Sigmoid colon (tissue), 7 donors: ENCODE data around the gene U2AF2. TPM values are rescaled to one million over a fixed set of nuclear protein-coding genes. Genes with fewer than 3 reads are reported as not detected.

Source experiments
- DNase-seq: peaks from one replicate; pipeline ENCODE4 v3.0.0-alpha.2; 2019
- H3K27ac ChIP-seq, 4 donors: fragments of 200-600 bp; sonication (generic); one replicate each; pipeline ENCODE4 v1.5.1; 2016 to 2019; ENCODE audit warnings: mild to moderate bottlenecking in 1 of 4
- H3K27me3 ChIP-seq, 3 donors: fragments of 200-600 bp; sonication (generic); one replicate each; pipeline ENCODE4 v1.5.1; 2019; ENCODE audit warnings: mild to moderate bottlenecking in 1 of 3
- H3K36me3 ChIP-seq, 4 donors: fragments of 200-600 bp; sonication (generic); one replicate each; pipeline ENCODE4 v1.5.1; 2016 to 2019
- H3K4me1 ChIP-seq, 4 donors: fragments of 200-600 bp; sonication (generic); one replicate each; pipeline ENCODE4 v1.5.1; 2017 to 2019
- H3K4me3 ChIP-seq, 4 donors: fragments of 200-600 bp; sonication (generic); one replicate each; pipeline ENCODE4 v1.5.1; 2017 to 2019; ENCODE audit warnings: mild to moderate bottlenecking in 2 of 4, moderate library complexity in 1 of 4
- H3K9me3 ChIP-seq, 4 donors: fragments of 200-600 bp in 3 of 4; sonication (generic) in 3 of 4; one replicate each; pipeline versions ENCODE4 v1.5.1 to v1.6.1; 2013 to 2019
- EP300 ChIP-seq, 4 donors: sonication (generic); formaldehyde crosslinking; IDR thresholded peaks; one replicate each; pipeline ENCODE4 v1.6.1; 2017; ENCODE audit warnings: antibody characterized with exemption in 4 of 4
- POLR2A ChIP-seq, 2 donors: fragments of 450-650 bp; IDR thresholded peaks; one replicate each; pipeline ENCODE4 v1.6.1; 2016; ENCODE audit warnings: antibody characterized with exemption in 2 of 2, mild to moderate bottlenecking in 2 of 2, moderate library complexity in 2 of 2
- POLR2AphosphoS5 ChIP-seq, 4 donors: sonication (generic); formaldehyde crosslinking; IDR thresholded peaks; one replicate each; pipeline ENCODE4 v1.6.1; 2017; ENCODE audit warnings: antibody characterized with exemption in 4 of 4
- WGBS, 2 donors: extraction: QIAGEN DNeasy Blood & Tissue Kit; methylation state at CpG; one replicate each; pipeline ENCODE4 v1.1.7; 2013; 5-methylcytosine and 5-hydroxymethylcytosine counted together
- intact Hi-C: fragments of 100-400 bp; cut with DNase I; formaldehyde crosslinking; loops from one replicate; pipeline ENCODE4 v1.15.1; 2023
- polyA plus RNA-seq, 3 donors: library from polyadenylated mRNA; stranded (reverse); fragments of 200-250 nt; gene quantifications; one replicate each; pipeline ENCODE4 v1.2.3, GENCODE V29; 2013
- total RNA-seq, 4 donors: library from RNA; depleted of rRNA; stranded (reverse); fragments of >200 nt; gene quantifications; one replicate each; pipeline ENCODE4 v1.1.0, GENCODE V29; 2016
- TF ChIP-seq, protein P1 (sequence below), 4 experiments: fragments of 450-650 bp in 3 of 4; fragments of 200-600 bp in 1 of 4; IDR thresholded peaks; one replicate each; pipeline ENCODE4 v1.5.1; 2016 to 2019; ENCODE audit warnings: antibody characterized with exemption in 4 of 4, mild to moderate bottlenecking in 3 of 4, moderate library complexity in 2 of 4
- donor health status: healthy with polysubstance abuse.
- donor health status: Bipolar disorder and iron deficiency.
- donor health status: healthy.

The U2AF2 gene
- total and polyA plus RNA-seq, 7 donors: 52.1 to 162 (median 79.7) TPM

- Histone ChIP-seq H3K36me3 (peaks cover 0 to 19% (median 2%) of the 10 kb centered on the region in 4 donors), H3K9me3 (no peaks in the 10 kb centered on the region), H3K4me1 (peaks cover 0 to 83% (median 77%) of the 10 kb centered on the region in 4 donors), H3K27me3 (no peaks in the 10 kb centered on the region), H3K27ac (peak within 1 kb of the TSS; percentile 84 to 98 (median 97)), H3K4me3 (peak within 1 kb of the TSS; percentile 78 to 99 (median 85))
- WGBS, 2 donors: 1% methylated on average over 89 of the region's 89 CpGs
- peak; percentile 83 for DNase-seq
- TF ChIP-seq EP300 (IDR thresholded peaks at IDR 0.05) (no peak), POLR2A (IDR thresholded peaks at IDR 0.05) (no peak), POLR2AphosphoS5 (IDR thresholded peaks at IDR 0.05) (peak in 2 of 4 donors; percentile 39 to 44)
- intact Hi-C loops: no loop called here
Measured at GRCh38 chr19:55640577-55641425, 14.0 kb upstream of the U2AF2 start, which contains the start of gene ZNF580. TSS of gene ZNF580 (plus strand) at chr19:55641002. CDS start at chr19:55642509, 1,507 bp downstream.

DNA sequence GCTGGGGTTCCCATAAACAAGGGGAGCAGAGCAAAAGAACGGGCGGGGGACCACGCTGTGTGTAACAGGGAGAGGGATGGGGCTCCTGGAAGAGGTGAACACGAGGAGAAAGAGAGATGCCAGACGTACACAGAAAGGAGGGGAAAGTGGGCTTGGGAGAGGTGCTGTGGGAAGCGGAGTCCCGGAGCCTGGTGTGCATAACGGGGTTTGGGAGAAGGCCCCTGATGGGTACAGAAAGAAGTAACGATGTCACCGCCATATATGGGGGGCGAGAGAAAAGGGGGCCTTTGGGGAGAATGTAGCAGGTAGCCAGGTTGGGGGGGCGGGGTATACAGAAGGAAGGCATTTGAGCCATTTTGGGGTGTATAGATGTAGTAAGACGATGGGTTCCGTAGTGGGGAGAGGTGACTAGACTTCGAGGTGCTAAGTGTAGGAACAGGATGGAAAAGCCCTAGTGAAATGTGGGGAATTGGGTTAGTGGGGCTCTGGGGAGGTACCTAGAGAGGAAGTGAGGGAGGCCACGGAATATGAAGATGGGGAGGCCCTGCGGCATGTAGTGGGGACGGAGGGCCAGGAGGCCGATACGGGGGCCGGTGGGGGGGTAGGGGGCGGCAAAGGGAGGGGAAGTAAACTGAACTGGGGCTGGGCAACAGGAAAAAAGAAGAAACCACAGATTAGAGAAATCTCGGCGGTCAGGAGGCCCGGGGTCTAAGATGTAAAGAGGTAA, 13.2 kb upstream of the U2AF2 start:
- H3K4me1 ChIP-seq: peaks cover 0 to 75% (median 70%) of the 10 kb centered on the region in 4 donors
- H3K36me3 ChIP-seq: peaks cover 0 to 23% (median 2%) of the 10 kb centered on the region in 4 donors
- H3K9me3 ChIP-seq: no peaks in the 10 kb centered on the region
- DNase-seq: peak; percentile 75
- 1 to 2% methylated on average over 25 of the region's 25 CpGs for WGBS, 2 donors
- intact Hi-C loops: no loop called here
- no peaks in the 10 kb centered on the region for H3K27me3 ChIP-seq
- H3K4me3 ChIP-seq: peak overlapping the region; percentile 78 to 99 (median 85)
- peak in 2 of 4 donors; percentile 17 to 27 for TF ChIP-seq POLR2AphosphoS5 (IDR thresholded peaks at IDR 0.05)
- TF ChIP-seq, protein P1, sequence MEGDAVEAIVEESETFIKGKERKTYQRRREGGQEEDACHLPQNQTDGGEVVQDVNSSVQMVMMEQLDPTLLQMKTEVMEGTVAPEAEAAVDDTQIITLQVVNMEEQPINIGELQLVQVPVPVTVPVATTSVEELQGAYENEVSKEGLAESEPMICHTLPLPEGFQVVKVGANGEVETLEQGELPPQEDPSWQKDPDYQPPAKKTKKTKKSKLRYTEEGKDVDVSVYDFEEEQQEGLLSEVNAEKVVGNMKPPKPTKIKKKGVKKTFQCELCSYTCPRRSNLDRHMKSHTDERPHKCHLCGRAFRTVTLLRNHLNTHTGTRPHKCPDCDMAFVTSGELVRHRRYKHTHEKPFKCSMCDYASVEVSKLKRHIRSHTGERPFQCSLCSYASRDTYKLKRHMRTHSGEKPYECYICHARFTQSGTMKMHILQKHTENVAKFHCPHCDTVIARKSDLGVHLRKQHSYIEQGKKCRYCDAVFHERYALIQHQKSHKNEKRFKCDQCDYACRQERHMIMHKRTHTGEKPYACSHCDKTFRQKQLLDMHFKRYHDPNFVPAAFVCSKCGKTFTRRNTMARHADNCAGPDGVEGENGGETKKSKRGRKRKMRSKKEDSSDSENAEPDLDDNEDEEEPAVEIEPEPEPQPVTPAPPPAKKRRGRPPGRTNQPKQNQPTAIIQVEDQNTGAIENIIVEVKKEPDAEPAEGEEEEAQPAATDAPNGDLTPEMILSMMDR (IDR thresholded peaks at IDR 0.05): no peak
- H3K27ac ChIP-seq: peak overlapping the region; percentile 84 to 98 (median 97)

DNA sequence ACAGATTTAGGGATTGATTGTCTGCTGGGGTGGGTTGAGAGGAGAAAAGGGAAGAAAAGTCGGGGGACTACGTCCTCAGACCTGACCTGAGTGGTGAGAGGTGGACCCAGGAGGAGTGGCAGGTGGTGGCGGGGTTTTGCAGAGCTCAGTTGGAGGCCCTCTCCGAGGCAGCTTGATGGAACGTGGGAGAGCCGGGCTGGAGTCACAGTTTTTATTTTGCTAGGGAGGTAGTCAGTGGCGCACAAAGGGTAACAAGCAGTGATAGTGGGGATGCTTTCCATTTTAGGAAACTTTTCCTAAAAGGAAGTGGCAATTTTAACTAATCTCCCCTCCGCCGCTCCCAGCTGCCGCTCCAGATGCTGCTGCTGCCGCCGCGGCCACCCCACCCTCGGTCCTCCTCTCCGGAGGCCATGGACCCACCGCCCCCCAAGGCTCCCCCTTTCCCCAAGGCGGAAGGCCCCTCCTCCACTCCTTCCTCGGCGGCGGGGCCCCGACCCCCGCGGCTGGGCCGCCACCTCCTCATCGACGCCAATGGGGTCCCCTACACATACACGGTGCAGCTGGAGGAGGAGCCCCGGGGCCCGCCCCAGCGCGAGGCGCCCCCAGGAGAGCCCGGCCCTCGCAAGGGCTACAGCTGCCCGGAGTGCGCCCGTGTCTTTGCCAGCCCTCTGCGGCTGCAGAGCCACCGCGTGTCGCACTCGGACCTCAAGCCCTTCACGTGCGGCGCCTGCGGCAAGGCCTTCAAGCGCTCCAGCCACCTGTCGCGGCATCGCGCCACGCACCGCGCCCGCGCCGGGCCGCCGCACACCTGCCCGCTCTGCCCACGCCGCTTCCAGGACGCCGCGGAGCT, 12.5 kb upstream of the U2AF2 start:
- peaks cover 0 to 23% (median 2%) of the 10 kb centered on the region in 4 donors for H3K36me3 ChIP-seq
- peak overlapping the region; percentile 84 to 98 (median 97) for H3K27ac ChIP-seq
- H3K9me3 ChIP-seq: no peaks in the 10 kb centered on the region
- peak overlapping the region; percentile 78 to 99 (median 85) for H3K4me3 ChIP-seq
- intact Hi-C loops: no loop called here
- H3K4me1 ChIP-seq: peaks cover 0 to 74% (median 69%) of the 10 kb centered on the region in 4 donors
- TF ChIP-seq POLR2A (IDR thresholded peaks at IDR 0.05) (no peak), POLR2AphosphoS5 (IDR thresholded peaks at IDR 0.05) (peak in 1 of 4 donors; percentile 4)
- peak; percentile 72 for DNase-seq
- WGBS, 2 donors: 0 to 1% methylated on average over 65 of the region's 65 CpGs
- H3K27me3 ChIP-seq: no peaks in the 10 kb centered on the region

DNA sequence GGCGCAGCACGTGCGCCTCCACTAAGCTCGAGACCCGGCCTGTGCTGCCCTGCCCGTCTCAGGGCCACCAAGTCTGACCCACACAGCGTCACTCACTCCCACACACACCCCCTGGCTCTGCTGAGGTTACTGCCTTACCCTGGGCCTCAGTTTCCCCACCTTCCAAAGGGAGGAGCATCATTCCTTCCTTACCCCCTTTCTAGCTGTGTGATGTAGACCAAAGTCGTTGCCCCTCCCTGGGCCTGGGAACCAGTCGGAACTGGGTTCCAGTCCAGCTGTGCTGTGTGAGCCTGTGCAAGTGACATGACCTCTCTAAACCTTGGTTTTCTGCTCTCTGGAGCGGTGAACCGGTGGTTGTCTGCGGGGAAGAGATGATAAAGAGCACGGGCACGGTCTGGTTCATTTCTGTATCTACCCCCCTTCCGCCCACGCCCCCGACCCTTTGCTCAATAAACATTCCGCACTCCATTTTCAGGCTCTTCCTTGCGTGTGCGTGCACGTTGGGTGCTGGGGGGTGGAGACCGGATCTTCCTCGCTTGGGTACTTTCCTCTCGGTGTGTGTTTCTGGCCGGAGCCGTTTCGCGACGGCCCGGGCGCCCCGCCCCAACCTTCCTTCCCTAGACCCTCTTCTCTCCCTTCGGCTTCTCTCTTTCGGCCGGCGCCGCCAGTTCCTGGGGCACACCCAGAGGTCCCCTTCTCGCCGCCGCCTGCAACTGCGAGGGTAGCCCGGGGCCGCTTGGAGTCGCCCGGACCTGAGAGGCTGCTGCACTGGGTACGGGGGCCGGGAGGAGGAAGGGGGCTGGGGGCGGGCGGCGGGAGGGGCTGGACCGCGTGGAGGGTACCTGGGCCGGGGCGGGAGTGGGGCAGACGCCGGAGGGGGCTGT, 11.6 kb upstream of the U2AF2 start, which contains the start of gene ZNF581:
Gene ZNF581 (plus strand): TSS at position 647 of the 884 bp plus-strand sequence. CDS start 923 bp downstream, outside the sequence.
- Histone ChIP-seq H3K36me3 (peaks cover 0 to 20% (median 2%) of the 10 kb centered on the region in 4 donors), H3K9me3 (no peaks in the 10 kb centered on the region), H3K27me3 (no peaks in the 10 kb centered on the region), H3K4me1 (peaks cover 0 to 69% (median 68%) of the 10 kb centered on the region in 4 donors), H3K4me3 (peak within 1 kb of the TSS; percentile 78 to 99 (median 85)), H3K27ac (peak within 1 kb of the TSS; percentile 84 to 98 (median 97))
- TF ChIP-seq POLR2AphosphoS5 (IDR thresholded peaks at IDR 0.05) (peak; percentile 26 to 68 (median 52)), EP300 (IDR thresholded peaks at IDR 0.05) (no peak)
- peak; percentile 88 for DNase-seq
- 1 to 2% methylated on average over 56 of the region's 56 CpGs for WGBS, 2 donors
- intact Hi-C loops: no loop called here

DNA sequence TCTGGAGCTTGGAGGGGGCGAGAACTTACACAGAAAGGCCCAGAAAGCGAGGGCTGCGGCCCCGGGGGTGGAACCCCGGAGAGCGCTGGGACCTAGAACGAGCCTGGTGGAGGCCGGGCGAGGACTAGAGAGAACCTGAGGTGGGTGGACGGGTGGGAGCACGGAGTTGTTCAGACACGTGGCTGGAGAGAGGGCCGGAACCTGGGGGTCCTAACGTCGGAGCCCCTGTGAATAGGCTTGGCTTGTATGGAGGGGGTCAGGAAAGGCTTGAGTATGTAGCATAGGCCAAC, 11.0 kb upstream of the U2AF2 start:
- Histone ChIP-seq H3K9me3 (no peaks in the 10 kb centered on the region), H3K4me3 (peak overlapping the region; percentile 78 to 99 (median 85)), H3K27me3 (no peaks in the 10 kb centered on the region), H3K36me3 (peaks cover 0 to 16% (median 2%) of the 10 kb centered on the region in 4 donors), H3K27ac (peak overlapping the region; percentile 84 to 98 (median 97)), H3K4me1 (peaks cover 0 to 75% (median 68%) of the 10 kb centered on the region in 4 donors)
- no peak for DNase-seq
- 0 to 1% methylated on average over 15 of the region's 15 CpGs for WGBS, 2 donors
- TF ChIP-seq POLR2AphosphoS5 (IDR thresholded peaks at IDR 0.05) (no peak), EP300 (IDR thresholded peaks at IDR 0.05) (no peak), POLR2A (IDR thresholded peaks at IDR 0.05) (no peak)
- TF ChIP-seq, protein P1 (IDR thresholded peaks at IDR 0.05): no peak
- intact Hi-C loops: no loop called here
